ENCODE measurements around the gene ALG1L2. TPM values are rescaled to one million over a fixed set of nuclear protein-coding genes. Genes with fewer than 3 reads are reported as not detected.
"Not testable (repeated sequence)": the region's sequence is repeated elsewhere in the genome, so short reads cannot be mapped to it uniquely, and the experiment has no call there.

ALG1L2 gene, protein sequence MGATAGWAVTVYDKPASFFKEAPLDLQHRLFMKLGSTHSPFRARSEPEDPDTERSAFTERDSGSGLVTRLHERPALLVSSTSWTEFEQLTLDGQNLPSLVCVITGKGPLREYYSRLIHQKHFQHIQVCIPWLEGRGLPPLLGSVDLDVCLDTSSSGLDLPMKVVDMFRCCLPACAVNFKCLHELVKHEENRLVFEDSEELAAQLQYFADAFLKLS
- not detected for total RNA-seq

DNA sequence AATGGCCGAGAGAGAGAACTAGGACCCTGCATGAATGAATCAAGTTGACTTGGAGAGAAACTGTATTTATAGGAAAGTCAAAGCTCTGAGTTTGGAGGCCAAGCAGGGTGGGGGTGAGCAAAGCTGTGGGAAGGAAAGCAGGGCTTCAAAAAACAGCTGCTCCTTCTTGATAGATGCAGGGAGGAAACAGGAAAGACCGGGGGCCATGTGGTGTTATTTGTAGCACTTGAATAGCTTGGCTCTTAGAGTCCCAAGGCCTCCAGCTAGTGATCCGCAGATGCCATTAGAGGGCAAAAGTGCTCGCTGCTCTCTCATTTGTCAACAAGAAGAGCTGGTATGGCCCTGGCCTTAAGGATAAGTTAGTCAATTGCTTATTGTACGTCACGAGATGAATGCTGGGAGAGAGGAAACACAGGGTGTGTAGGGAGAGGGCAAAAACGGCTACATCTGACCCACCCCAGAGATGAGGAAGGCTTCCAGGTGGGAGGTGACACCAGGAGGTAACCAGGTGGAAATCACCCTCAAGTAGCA, at the start of gene ALG1L2:
ALG1L2 (plus strand) TSS at position 481 of the 531 bp plus-strand sequence. CDS start 186 bp downstream, outside the sequence.
- Histone ChIP-seq H3K4me3 (ENCODE audit: low read length) (no peak within 1 kb of the TSS), H3K9me3 (ENCODE audit: low read depth, low read length) (no peaks in the 10 kb centered on the region), H3K4me1 (ENCODE audit: insufficient read depth, low read length) (no peaks in the 10 kb centered on the region), H3K27me3 (ENCODE audit: insufficient read depth, low read length) (no peaks in the 10 kb centered on the region)

DNA sequence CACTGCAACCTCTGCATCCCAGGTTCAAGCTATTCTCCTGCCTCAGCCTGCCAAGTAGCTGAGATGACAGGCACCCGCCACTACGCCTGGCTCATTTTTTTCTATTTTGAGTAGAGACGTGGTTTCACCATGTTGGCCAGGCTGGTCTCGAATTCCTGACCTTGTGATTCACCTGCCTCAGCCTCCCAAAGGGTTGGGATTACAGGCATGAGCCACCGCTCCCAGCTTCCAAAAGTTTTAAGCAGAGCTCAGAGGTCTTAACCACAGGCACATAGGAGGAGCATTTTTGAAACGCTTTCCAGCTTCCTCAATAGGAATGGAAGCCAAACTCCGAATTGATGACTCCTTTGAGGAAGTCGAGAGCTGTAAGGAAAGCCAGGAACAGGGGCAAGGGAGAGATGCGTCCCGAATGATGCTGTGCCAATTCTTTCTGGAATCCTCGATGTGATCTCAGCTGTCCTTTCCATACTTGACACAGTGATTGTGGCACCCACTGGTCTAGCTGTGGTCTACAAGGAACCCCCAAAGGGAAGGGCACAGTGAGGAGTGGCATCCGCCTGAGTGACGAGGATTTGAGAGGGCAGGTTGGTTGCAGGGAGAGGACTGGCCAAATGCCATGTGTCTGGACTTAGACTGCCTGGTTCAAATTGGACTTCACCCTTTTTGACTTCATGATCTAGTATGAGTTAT, 44.4 kb upstream of the ALG1L2 start:
- not testable (repeated sequence) for H3K4me1 ChIP-seq (ENCODE audit: insufficient read depth, low read length); H3K9me3 ChIP-seq (ENCODE audit: low read depth, low read length); H3K4me3 ChIP-seq (ENCODE audit: low read length); H3K27me3 ChIP-seq (ENCODE audit: insufficient read depth, low read length)

DNA sequence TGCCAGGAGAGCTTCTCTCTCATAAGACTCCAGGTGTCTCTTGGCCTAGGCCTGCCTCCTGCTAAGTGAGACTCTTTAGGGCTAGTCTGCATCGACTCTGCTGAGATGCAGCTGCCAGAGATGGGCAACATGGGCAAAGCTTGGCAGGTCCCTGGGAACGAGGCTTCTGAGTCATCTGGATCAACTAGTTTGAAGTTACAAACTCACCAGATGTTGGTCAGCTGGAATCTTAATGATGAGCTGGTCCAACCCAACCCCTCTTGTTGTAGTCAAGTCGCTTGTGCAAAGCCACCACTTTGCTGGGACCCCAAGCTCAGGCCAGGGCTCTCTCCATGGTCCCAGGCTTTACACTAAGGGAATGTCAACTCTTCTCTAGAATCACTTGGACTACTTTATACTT, 38.9 kb upstream of the ALG1L2 start:
- not testable (repeated sequence) for H3K27me3 ChIP-seq (ENCODE audit: insufficient read depth, low read length); H3K4me3 ChIP-seq (ENCODE audit: low read length); H3K4me1 ChIP-seq (ENCODE audit: insufficient read depth, low read length); H3K9me3 ChIP-seq (ENCODE audit: low read depth, low read length)

DNA sequence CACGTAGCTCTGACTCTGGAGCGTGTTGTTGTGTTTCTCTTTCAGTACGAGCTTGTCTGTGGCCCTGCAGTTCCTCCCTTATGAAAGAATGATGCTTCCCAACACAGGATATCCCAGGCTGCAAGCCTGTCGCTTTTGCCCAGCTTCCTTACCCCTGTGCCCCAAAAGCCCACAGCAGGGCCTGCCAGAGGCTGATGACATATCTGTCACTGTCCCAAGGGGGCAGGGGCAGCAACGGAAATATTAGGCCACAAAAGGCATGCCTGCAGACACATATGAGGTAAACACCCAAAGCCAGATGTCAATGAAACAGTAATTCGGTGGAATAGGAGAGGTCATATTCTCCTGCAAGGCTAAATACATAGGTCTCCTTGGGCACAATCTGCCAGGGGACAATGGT, 38.0 kb upstream of the ALG1L2 start:
- not testable (repeated sequence) for H3K4me3 ChIP-seq (ENCODE audit: low read length); H3K27me3 ChIP-seq (ENCODE audit: insufficient read depth, low read length); H3K9me3 ChIP-seq (ENCODE audit: low read depth, low read length); H3K4me1 ChIP-seq (ENCODE audit: insufficient read depth, low read length)

DNA sequence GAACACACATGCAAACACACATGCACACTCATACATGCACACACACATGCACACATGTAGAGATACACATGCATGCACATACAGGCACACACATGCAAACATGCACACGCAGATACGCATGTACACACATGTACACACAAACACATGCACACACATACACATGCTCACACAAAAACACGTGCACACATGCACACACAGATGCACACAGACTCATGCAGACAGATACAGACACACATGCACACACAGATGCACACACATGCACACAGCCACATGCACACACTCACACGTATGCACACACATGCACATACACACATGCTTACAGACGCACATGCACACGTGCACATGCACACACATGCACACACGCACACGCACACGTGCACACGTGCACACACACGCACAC, 37.3 kb upstream of the ALG1L2 start:
- Histone ChIP-seq H3K4me3 (ENCODE audit: low read length) (no peak overlapping the region), H3K9me3 (ENCODE audit: low read depth, low read length) (no peaks in the 10 kb centered on the region), H3K4me1 (ENCODE audit: insufficient read depth, low read length) (no peaks in the 10 kb centered on the region), H3K27me3 (ENCODE audit: insufficient read depth, low read length) (no peaks in the 10 kb centered on the region)

DNA sequence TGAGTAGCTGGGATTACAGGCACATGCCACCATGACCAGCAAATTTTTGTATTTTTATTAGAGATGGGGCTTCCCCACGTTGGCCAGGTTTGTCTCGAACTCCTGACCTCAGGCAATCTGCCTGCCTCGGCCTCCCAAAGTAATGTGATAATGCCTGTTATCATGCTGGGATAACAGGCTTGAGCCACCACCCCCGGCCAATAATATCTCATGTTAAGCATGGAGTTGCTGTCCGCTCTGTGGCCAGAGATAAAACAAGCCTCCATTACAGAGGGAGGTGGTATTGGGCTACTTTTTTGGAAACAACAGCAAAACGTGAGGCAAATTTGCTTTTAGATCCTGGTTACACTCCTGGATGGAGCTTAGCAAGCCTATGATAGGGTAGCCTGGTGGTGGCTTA, 32.9 kb upstream of the ALG1L2 start:
- Histone ChIP-seq H3K4me1 (ENCODE audit: insufficient read depth, low read length) (no peaks in the 10 kb centered on the region), H3K4me3 (ENCODE audit: low read length) (no peak overlapping the region), H3K27me3 (ENCODE audit: insufficient read depth, low read length) (no peaks in the 10 kb centered on the region), H3K9me3 (ENCODE audit: low read depth, low read length) (no peaks in the 10 kb centered on the region)

DNA sequence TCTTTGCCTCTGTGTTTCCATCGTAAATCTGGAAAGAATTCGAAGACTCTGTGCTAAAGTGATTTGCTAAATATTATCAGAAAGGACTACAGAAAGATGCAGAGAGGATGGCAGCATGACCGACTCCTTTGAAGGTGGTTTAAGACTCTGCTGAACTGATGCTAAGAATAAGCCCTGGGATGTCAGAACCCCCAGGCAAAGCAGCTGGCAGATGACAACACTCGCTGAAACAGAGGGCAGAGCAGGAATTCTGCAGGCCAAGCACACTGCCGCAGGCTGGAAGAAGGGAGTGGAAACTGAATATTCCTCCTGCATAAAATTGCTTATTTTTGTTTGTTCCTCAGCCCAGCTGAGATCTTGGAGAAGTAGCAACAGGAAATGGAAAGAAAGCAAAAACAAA, 29.3 kb upstream of the ALG1L2 start:
- not testable (repeated sequence) for H3K9me3 ChIP-seq (ENCODE audit: low read depth, low read length); H3K4me3 ChIP-seq (ENCODE audit: low read length); H3K4me1 ChIP-seq (ENCODE audit: insufficient read depth, low read length); H3K27me3 ChIP-seq (ENCODE audit: insufficient read depth, low read length)

DNA sequence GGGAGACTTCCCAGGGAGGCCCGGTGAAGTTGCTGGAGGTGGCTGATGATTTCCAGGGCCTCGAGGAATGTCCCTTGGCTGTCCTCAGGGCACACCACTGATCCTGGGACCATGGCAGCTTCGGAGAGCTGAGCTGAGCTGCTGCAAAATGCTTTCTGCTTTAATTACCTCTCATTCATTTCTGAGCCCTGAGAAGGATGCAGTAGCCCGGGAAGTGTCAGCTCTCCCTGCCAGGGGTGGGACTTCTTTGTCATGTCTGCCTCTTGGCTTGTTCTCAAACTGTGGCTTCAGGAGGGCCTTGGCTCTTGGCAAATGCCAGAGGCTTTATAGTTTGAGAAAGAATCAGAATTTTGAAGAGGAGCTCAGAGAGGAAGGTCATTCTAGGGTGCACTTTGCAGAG, 28.7 kb upstream of the ALG1L2 start:
- H3K4me3 ChIP-seq (ENCODE audit: low read length); H3K9me3 ChIP-seq (ENCODE audit: low read depth, low read length); H3K27me3 ChIP-seq (ENCODE audit: insufficient read depth, low read length); H3K4me1 ChIP-seq (ENCODE audit: insufficient read depth, low read length): not testable (repeated sequence)

DNA sequence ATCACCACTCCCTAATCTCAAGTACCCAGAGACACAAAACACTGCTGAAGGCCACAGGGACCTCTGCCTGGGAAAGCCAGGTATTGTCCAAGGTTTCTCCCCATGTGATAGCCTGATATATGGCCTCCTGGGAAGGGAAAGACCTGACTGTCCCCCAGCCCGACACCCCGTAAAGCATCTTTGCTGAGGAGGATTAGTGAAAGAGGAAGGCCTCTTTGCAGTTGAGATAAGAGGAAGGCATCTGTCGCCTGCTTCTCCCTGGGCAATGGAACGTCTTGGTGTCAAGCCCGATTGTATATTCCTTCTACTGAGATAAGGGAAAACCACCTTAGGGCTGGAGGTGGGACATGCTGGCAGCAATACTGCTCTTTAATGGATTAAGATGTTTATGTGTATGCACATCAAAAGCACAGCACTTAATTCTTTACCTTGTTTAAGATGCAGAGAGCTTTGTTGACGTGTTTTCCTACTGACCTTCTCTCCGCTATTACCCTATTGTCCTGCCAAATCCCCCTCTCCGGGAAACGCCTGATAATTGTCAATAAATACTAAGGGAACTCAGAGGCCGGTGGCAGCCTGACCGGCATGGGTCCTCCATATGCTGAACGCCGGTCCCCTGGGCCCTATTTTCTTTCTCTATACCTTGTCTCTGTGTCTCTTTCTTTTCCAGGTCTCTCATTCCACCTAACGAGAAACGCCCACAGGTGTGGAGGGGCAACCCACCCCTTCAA, 23.9 kb upstream of the ALG1L2 start:
- not testable (repeated sequence) for H3K4me3 ChIP-seq (ENCODE audit: low read length); H3K27me3 ChIP-seq (ENCODE audit: insufficient read depth, low read length); H3K4me1 ChIP-seq (ENCODE audit: insufficient read depth, low read length); H3K9me3 ChIP-seq (ENCODE audit: low read depth, low read length)

DNA sequence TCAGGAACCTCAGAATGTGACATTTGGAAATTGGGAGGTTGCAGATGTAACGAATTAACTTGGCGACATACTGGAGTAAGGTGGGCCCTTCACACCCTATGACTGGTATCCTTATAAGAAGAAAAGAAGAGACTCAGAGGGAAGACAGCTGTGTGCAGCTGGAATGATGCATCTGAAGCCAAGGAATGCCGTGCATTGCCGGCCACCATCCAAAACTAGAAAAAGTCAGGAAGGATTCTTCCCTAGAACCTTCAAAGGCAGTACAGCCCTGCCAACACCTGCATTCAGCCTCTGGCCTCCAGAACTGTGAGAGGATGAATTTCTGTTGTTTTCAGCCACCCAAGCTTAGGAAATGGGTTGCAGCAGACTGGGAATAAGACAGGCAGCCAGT, 23.4 kb upstream of the ALG1L2 start:
- not testable (repeated sequence) for H3K27me3 ChIP-seq (ENCODE audit: insufficient read depth, low read length); H3K4me1 ChIP-seq (ENCODE audit: insufficient read depth, low read length); H3K4me3 ChIP-seq (ENCODE audit: low read length); H3K9me3 ChIP-seq (ENCODE audit: low read depth, low read length)

DNA sequence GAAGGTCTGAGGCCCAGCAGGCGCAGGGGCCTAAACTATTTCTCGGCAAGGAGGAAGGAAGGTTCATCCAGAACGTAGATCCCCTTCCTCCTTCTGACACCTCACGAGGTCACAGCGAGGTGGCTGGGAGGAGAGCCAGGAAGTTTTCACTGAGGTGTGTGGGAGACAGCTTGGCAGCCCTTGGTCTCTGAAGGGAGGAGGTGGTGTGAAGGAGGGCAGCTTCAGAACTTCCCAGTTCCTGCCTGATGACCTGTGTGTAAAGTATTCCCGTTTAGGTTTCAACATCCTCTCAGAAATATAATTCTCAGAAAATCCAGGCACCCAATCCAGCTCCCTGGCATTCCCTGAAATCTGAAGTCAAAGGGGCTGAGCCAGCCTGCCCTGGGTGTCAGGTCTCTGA, 22.9 kb upstream of the ALG1L2 start:
- H3K9me3 ChIP-seq (ENCODE audit: low read depth, low read length); H3K27me3 ChIP-seq (ENCODE audit: insufficient read depth, low read length); H3K4me1 ChIP-seq (ENCODE audit: insufficient read depth, low read length); H3K4me3 ChIP-seq (ENCODE audit: low read length): not testable (repeated sequence)

DNA sequence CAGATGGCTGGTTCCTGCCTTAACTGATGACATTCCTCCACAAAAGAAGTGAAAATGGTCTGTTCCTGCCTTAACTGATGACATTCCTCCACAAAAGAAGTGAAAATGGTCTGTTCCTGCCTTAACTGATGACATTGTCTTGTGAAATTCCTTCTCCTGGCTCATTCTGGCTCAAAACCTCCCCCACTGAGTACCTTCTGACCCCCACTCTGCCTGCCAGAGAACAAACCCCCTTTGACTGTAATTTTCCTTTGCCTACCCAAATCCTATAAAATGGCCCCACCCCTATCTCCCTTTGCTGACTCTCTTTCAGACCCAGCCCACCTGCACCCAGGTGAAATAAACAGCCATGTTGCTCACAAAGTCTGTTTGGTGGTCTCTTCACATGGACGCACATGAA, 22.5 kb upstream of the ALG1L2 start:
- not testable (repeated sequence) for H3K27me3 ChIP-seq (ENCODE audit: insufficient read depth, low read length); H3K4me3 ChIP-seq (ENCODE audit: low read length); H3K9me3 ChIP-seq (ENCODE audit: low read depth, low read length); H3K4me1 ChIP-seq (ENCODE audit: insufficient read depth, low read length)

DNA sequence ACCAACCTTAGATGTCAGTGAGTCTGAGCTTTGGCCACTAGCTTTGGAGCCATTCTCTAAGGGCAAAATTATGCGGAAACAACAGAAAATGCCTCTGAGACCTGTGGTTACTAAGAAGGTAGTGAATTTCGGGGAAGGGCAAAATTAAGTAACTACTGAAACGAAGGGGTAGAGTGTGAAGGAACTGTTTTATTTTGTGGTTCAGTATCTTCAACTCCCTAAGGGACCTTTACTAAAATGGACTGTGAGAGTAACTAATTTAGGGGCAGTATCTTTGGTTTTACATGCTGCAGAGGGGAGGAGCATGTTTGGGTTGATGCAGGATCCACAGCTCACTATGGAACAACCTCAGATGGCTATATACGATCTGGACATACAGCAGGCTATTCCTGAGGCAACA, 8.0 kb upstream of the ALG1L2 start:
- H3K9me3 ChIP-seq (ENCODE audit: low read depth, low read length) = no peaks in the 10 kb centered on the region
- H3K4me3 ChIP-seq (ENCODE audit: low read length) = no peak overlapping the region
- no peaks in the 10 kb centered on the region for H3K27me3 ChIP-seq (ENCODE audit: insufficient read depth, low read length)
- no peaks in the 10 kb centered on the region for H3K4me1 ChIP-seq (ENCODE audit: insufficient read depth, low read length)

DNA sequence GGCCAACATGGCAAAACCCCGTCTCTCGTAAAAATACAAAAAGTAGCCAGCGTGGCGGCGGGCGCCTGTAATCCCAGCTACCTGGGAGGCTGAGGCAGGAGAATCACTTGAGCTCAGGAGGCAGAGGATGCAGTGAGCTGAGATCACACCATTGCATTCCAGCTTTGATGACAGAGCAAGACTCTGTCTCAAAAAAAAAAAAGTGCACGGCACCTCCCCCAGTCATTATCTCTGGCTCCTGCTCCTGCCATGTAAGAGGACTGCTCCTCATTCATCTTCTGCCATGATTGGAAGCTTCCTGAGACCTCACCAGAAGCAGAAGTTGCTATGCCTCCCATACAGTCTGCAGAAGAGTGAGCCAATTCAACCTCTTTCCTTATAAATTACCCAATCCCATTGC, 4.0 kb upstream of the ALG1L2 start:
- no peaks in the 10 kb centered on the region for H3K27me3 ChIP-seq (ENCODE audit: insufficient read depth, low read length)
- H3K9me3 ChIP-seq (ENCODE audit: low read depth, low read length) = no peaks in the 10 kb centered on the region
- no peak overlapping the region for H3K4me3 ChIP-seq (ENCODE audit: low read length)
- H3K4me1 ChIP-seq (ENCODE audit: insufficient read depth, low read length) = no peaks in the 10 kb centered on the region

DNA sequence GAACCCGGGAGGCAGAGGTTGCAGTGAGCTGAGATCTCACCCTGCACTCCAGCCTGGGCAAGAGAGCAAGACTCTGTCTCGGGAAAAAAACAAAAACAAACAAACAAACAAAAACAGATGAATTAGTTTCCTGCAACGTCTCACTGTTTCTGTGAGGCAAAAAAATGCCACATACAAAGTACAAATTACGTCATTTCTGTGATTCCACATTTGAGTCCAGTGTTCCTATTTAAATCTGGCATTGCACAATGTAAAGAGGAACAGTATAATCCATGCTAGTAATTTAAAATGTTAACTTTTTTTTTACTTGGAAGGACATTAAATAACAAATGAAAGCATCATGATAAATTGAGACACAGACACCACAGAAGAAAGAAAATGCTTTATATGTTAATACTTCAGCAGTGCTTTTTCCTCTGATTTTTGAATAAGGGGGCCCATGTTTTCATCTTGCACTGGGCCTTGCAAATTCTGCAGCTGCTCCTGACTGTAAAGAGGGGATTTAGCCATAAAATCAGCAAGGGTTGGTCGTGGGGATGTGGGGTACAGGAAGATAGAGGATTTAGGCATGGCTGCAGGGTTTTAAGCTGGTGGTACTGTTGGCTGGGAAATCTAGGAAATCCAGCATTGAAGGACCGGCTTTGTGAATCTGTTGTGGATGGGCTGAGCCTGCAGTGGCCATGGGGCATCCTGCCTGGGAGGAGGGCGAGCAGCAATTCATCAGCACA, 1.9 kb downstream of the ALG1L2 start:
- not testable (repeated sequence) for H3K4me3 ChIP-seq (ENCODE audit: low read length); H3K27me3 ChIP-seq (ENCODE audit: insufficient read depth, low read length); H3K9me3 ChIP-seq (ENCODE audit: low read depth, low read length); H3K4me1 ChIP-seq (ENCODE audit: insufficient read depth, low read length)
